ENCODE measurements around the gene CDK9.

Gene CDK9

GRCh38 chr9:127758843-127759242 is 27.0 kb upstream of the CDK9 start:
- in situ Hi-C loops (cut with HindIII; ENCODE audit: low pct_ligation_motif_present, low pct_unique_long_range_greater_than_20kb, low sequenced_read_pairs): no loop called here
- no peak for DNase-seq

GRCh38 chr9:127761061-127761460 is 24.8 kb upstream of the CDK9 start:
- in situ Hi-C loops (cut with HindIII; ENCODE audit: low pct_ligation_motif_present, low pct_unique_long_range_greater_than_20kb, low sequenced_read_pairs): no loop called here
- DNase-seq: no peak

DNA sequence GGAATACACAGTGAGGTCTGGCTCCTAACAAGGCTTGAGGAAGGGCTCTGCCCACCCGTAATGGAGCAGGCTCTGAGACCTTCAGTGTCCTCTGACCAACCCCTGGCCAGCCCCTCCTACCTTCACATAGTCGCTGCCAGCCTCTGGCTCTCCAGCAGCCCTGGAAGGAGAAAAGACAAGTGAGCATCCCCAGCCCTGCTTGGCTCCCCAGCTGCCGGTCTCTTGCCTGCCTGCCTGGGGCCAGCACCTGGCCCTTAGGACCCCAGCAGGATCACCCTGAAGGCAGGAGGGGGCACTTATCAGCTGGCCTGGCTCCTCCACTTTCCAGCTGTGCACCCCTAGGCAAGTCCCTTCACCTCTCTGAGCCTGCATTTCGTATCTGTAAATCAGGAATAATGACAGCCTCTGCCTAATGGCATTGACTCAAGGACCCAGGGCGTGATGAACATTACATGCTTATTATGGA is 24.3 kb upstream of the CDK9 start:
- DNase-seq: no peak
- in situ Hi-C loops (cut with HindIII; ENCODE audit: low pct_ligation_motif_present, low pct_unique_long_range_greater_than_20kb, low sequenced_read_pairs): no loop called here

GRCh38 chr9:127762111-127762676 is 23.6 kb upstream of the CDK9 start:
- in situ Hi-C loops (cut with HindIII; ENCODE audit: low pct_ligation_motif_present, low pct_unique_long_range_greater_than_20kb, low sequenced_read_pairs): no loop called here
- DNase-seq: no peak

DNA sequence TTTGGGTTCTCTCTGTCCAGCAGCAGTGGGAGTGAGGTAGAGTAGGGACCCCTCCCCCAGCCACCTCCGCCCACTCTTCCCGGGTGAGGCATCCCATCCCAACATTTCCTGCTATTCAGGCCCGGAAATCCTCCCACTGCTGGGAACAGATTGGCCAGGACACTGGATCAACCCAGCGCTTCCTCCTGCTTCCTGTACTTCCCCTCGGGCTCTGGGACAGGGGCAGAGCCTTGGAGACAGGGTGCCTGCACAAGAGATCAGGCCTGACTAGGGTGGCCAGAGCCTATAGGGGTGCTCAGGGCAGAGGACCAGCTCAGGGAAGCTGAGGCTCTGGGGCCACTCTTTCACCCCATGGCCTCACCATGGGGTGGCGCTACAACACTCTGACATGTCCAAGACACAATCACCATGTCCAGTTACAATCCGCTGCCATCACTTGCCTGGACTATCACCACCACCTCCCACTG is 21.9 kb upstream of the CDK9 start:
- no peak for DNase-seq
- in situ Hi-C loops (cut with HindIII; ENCODE audit: low pct_ligation_motif_present, low pct_unique_long_range_greater_than_20kb, low sequenced_read_pairs): no loop called here

DNA sequence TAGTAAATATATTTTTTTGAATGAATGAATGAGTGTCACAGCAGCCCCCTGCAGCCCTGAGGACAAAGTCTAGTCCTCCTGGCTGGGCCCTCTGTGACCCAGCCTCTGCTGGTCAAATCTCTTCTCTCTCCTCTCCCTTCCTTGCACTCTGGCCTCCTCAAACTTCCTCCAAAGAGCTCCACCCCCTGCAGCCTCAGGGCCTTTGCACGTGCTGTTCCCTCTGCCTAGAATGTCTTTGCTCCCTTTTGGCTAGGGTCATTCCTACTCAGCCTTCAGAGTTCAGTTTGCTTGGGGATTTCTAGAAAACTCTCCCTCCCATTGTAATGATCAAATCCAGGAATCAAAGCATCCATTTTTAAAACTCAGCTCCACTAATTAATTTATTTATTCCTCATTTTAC is 20.4 kb upstream of the CDK9 start:
- DNase-seq: no peak
- in situ Hi-C loops (cut with HindIII; ENCODE audit: low pct_ligation_motif_present, low pct_unique_long_range_greater_than_20kb, low sequenced_read_pairs): no loop called here

- in situ Hi-C loops (cut with HindIII; ENCODE audit: low pct_ligation_motif_present, low pct_unique_long_range_greater_than_20kb, low sequenced_read_pairs): no loop called here
- DNase-seq: no peak
These were observed 18.4 kb upstream of the CDK9 start for GRCh38 chr9:127767410-127767809.

DNA sequence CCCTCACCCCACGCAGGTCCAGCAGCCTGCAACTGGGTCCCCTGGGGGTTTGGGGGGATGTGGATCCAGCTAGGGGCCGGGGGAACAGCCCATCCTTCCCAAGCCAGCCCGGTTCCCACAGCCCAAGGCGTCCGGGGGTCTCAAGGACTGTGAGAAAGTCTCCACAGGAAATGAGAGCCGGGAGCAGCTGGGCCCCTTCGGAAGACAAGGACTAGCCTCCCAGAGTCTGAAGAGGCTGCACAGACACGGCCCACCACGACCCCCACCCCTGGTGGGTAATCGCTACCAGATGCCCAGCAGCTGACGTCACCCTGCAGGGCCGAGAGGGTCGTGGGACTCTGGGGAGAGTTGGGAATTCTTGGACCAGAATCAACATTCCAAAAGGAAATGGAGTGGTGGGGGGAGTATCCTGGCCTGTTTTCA is 17.9 kb upstream of the CDK9 start:
- in situ Hi-C loops (cut with HindIII; ENCODE audit: low pct_ligation_motif_present, low pct_unique_long_range_greater_than_20kb, low sequenced_read_pairs): no loop called here
- no peak for DNase-seq

DNA sequence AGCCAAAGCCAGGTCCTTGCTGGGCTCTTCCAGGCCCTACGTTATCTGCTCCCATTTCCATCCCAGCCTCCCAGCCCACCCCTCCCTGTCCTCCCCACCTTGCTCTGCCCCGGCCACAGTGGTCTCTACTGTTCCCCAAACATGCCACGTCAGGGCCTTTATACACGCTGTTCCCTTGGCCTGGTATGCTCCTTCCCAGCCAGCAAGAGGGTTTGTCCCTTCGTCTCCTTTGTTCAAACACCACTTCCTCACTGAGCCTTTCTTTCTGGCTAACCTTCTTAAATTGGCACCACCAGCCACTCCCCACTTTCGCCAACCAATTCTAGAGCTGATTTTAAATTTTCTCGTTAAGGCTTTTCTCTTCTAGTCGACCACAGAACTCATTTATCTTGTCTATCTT is 17.1 kb upstream of the CDK9 start:
- in situ Hi-C loops (cut with HindIII; ENCODE audit: low pct_ligation_motif_present, low pct_unique_long_range_greater_than_20kb, low sequenced_read_pairs): no loop called here
- DNase-seq: no peak

- no peak for DNase-seq
- in situ Hi-C loops (cut with HindIII; ENCODE audit: low pct_ligation_motif_present, low pct_unique_long_range_greater_than_20kb, low sequenced_read_pairs): no loop called here
These were observed 16.7 kb upstream of the CDK9 start for GRCh38 chr9:127769101-127769500.

GRCh38 chr9:127769929-127770582 is 15.8 kb upstream of the CDK9 start:
- in situ Hi-C loops (cut with HindIII; ENCODE audit: low pct_ligation_motif_present, low pct_unique_long_range_greater_than_20kb, low sequenced_read_pairs): no loop called here
- no peak for DNase-seq

DNA sequence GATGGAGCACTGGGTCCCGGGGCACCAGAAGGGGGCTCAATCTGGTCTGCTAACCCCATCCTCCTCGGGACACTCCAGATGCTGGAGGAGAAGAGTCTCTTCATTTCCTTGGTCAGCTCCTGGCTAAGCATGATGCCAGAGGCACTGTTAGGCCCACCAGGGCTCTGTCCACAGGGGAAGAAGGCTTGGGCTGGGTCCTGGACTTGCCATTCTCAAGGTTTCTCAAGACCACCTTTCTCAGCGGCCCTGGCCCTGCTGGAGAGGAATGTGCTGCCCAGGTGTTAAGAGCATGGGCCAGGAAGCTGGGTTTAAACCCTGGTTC is 15.3 kb upstream of the CDK9 start:
- no peak for DNase-seq
- in situ Hi-C loops (cut with HindIII; ENCODE audit: low pct_ligation_motif_present, low pct_unique_long_range_greater_than_20kb, low sequenced_read_pairs): no loop called here

- in situ Hi-C loops (cut with HindIII; ENCODE audit: low pct_ligation_motif_present, low pct_unique_long_range_greater_than_20kb, low sequenced_read_pairs): no loop called here
- peak; percentile 95 for DNase-seq
These were observed 14.8 kb upstream of the CDK9 start for GRCh38 chr9:127770905-127771569.

- DNase-seq: no peak
- in situ Hi-C loops (cut with HindIII; ENCODE audit: low pct_ligation_motif_present, low pct_unique_long_range_greater_than_20kb, low sequenced_read_pairs): no loop called here
These were observed 14.2 kb upstream of the CDK9 start for GRCh38 chr9:127771570-127772189.

- in situ Hi-C loops (cut with HindIII; ENCODE audit: low pct_ligation_motif_present, low pct_unique_long_range_greater_than_20kb, low sequenced_read_pairs): no loop called here
- DNase-seq: no peak
These were observed 13.2 kb upstream of the CDK9 start for GRCh38 chr9:127772603-127773002.

GRCh38 chr9:127773272-127773671 is 12.6 kb upstream of the CDK9 start:
- no peak for DNase-seq
- in situ Hi-C loops (cut with HindIII; ENCODE audit: low pct_ligation_motif_present, low pct_unique_long_range_greater_than_20kb, low sequenced_read_pairs): no loop called here

DNA sequence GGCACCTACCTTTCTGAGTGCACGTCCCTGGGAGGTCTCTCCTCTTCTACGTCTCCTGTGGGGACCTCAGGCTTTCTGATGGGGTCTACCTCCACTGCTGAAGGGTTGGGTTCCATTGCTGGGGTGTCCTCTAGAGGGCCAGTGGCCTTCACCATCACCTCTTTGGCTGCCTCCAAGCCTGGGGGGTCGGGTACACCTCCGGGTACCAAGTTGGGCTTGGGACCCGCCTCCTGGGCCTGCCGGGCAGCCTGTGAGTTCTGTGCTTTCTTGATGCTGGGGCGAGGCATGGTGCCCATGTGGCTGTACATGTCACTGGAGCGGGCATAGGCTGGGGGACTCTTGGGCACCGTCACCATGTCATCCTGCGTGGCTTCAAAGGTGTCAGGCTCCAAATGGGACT is 11.9 kb upstream of the CDK9 start:
- in situ Hi-C loops (cut with HindIII; ENCODE audit: low pct_ligation_motif_present, low pct_unique_long_range_greater_than_20kb, low sequenced_read_pairs): no loop called here
- no peak for DNase-seq

GRCh38 chr9:127776195-127776923 is 9.5 kb upstream of the CDK9 start:
- no peak for DNase-seq
- in situ Hi-C loops (cut with HindIII; ENCODE audit: low pct_ligation_motif_present, low pct_unique_long_range_greater_than_20kb, low sequenced_read_pairs): no loop called here

GRCh38 chr9:127776924-127777289 is 8.9 kb upstream of the CDK9 start:
- no peak for DNase-seq
- in situ Hi-C loops (cut with HindIII; ENCODE audit: low pct_ligation_motif_present, low pct_unique_long_range_greater_than_20kb, low sequenced_read_pairs): no loop called here
